Mesangial cell (primary cell): Measurements from ENCODE around the gene ETHE1. TPM values are rescaled to one million over a fixed set of nuclear protein-coding genes. Genes with fewer than 3 reads are reported as not detected.

Experiments used
- total RNA-seq: library from RNA; depleted of rRNA; stranded (reverse); fragments of >200 nt; gene quantifications from 2 replicates; pipeline ENCODE4 v1.2.3, GENCODE V29; 2015

ETHE1 gene
- 61.3 and 106 TPM in 2 replicates for total RNA-seq

GRCh38 chr19:43526884-43527859, at the start of gene ETHE1:
ETHE1 (minus strand) TSS chr19:43527201; CDS start chr19:43527177, 24 bp downstream.

GRCh38 chr19:43575156-43575950, 48.4 kb upstream of the ETHE1 start, which contains the start of the genes PINLYP and XRCC1:
PINLYP (plus strand) TSS chr19:43575801; CDS start chr19:43577192, 1,391 bp downstream.
XRCC1 (minus strand) TSS chr19:43575527; CDS start chr19:43575458, 69 bp downstream.

GRCh38 chr19:43532962-43533545, 6.1 kb upstream of the ETHE1 start, which contains the start of gene ZNF575:
ZNF575 (plus strand) TSS chr19:43533188; CDS start chr19:43534423, 1,235 bp downstream.

GRCh38 chr19:43504426-43505185, 22.4 kb downstream of the ETHE1 start, which contains the start of gene PHLDB3:
PHLDB3 (minus strand) TSS chr19:43504746; CDS start chr19:43504118, 628 bp downstream.

GRCh38 chr19:43465468-43466120, 61.4 kb downstream of the ETHE1 start, which contains the start of gene LYPD3:
LYPD3 (minus strand) TSS chr19:43465608; CDS start chr19:43465571, 37 bp downstream.

Other genes starting within 250 kb of the ETHE1 start
- not detected in 2 replicates for gene CD177, start 173.5 kb downstream of the ETHE1 start, total RNA-seq
- gene TEX101, start 112.3 kb downstream of the ETHE1 start, total RNA-seq, result not detected in 2 replicates
- gene LYPD3, start 61.6 kb downstream of the ETHE1 start, total RNA-seq, result 0.38 TPM in 1 of 2 replicates, not detected in the other
- 4.1 and 6.3 TPM in 2 replicates for gene PHLDB3, start 22.5 kb downstream of the ETHE1 start, total RNA-seq
- 0.16 and 0.76 TPM in 2 replicates for gene ZNF575, start 6.0 kb upstream of the ETHE1 start, total RNA-seq
- 34.4 and 45.0 TPM in 2 replicates for gene XRCC1, start 48.3 kb upstream of the ETHE1 start, total RNA-seq
- 1.3 and 4.6 TPM in 2 replicates for gene PINLYP, start 48.6 kb upstream of the ETHE1 start, total RNA-seq
- 19.4 and 26.5 TPM in 2 replicates for gene IRGQ, start 68.9 kb upstream of the ETHE1 start, total RNA-seq
- 8.9 and 16.0 TPM in 2 replicates for gene ZNF576, start 69.4 kb upstream of the ETHE1 start, total RNA-seq
- 0.16 and 0.25 TPM in 2 replicates for gene SRRM5, start 84.9 kb upstream of the ETHE1 start, total RNA-seq
- gene ZNF428, start 92.4 kb upstream of the ETHE1 start, total RNA-seq, result 45.3 and 73.3 TPM in 2 replicates
- 24.4 and 39.2 TPM in 2 replicates for gene CADM4, start 112.6 kb upstream of the ETHE1 start, total RNA-seq
- 40.7 and 139 TPM in 2 replicates for gene PLAUR, start 143.0 kb upstream of the ETHE1 start, total RNA-seq
- gene IRGC, start 188.9 kb upstream of the ETHE1 start, total RNA-seq, result not detected in 2 replicates
- gene SMG9, start 227.8 kb upstream of the ETHE1 start, total RNA-seq, result 15.2 and 17.7 TPM in 2 replicates